HEK293 (cell line): ENCODE data around the gene NDUFV2.

Source experiments
- HIC1 ChIP-seq: fragments of 450-650 bp; formaldehyde crosslinking; IDR thresholded peaks from 2 replicates; pipeline ENCODE4 v1.5.1; 2016; ENCODE audit warnings: missing biosample characterization, missing genetic modification characterization
- HOXD13 ChIP-seq: sonication (generic); formaldehyde crosslinking; IDR thresholded peaks from 2 replicates; pipeline ENCODE4 v1.8.0; 2022; ENCODE audit warnings: missing genetic modification reagents, borderline replicate concordance
- KLF17 ChIP-seq: fragments of 450-650 bp; formaldehyde crosslinking; IDR thresholded peaks from 2 replicates; pipeline ENCODE4 v1.5.1; 2016; ENCODE audit warnings: missing biosample characterization, missing genetic modification characterization
- KLF9 ChIP-seq: fragments of 450-650 bp; formaldehyde crosslinking; IDR thresholded peaks from 2 replicates; pipeline ENCODE4 v1.5.1; 2016; ENCODE audit warnings: missing biosample characterization, missing genetic modification characterization, low read depth
- MZF1 ChIP-seq: fragments of 450-650 bp; formaldehyde crosslinking; IDR thresholded peaks from 2 replicates; pipeline ENCODE4 v1.5.1; 2017; ENCODE audit warnings: missing biosample characterization, missing genetic modification characterization, borderline replicate concordance
- PATZ1 ChIP-seq: fragments of 450-650 bp; formaldehyde crosslinking; IDR thresholded peaks from 2 replicates; pipeline ENCODE4 v1.5.1; 2016; ENCODE audit warnings: missing biosample characterization, missing genetic modification characterization
- PRDM1 ChIP-seq: fragments of 450-650 bp; formaldehyde crosslinking; IDR thresholded peaks from 2 replicates; pipeline ENCODE4; 2016; ENCODE audit warnings: missing biosample characterization, missing genetic modification characterization
- REPIN1 ChIP-seq: fragments of 450-650 bp; formaldehyde crosslinking; IDR thresholded peaks from 2 replicates; pipeline ENCODE4 v1.5.1; 2017; ENCODE audit warnings: missing biosample characterization, missing genetic modification characterization, low read depth
- SP2 ChIP-seq: fragments of 450-650 bp; formaldehyde crosslinking; IDR thresholded peaks from 2 replicates; pipeline ENCODE4 v1.5.1; 2016; ENCODE audit warnings: missing biosample characterization, missing genetic modification characterization
- WT1 ChIP-seq: fragments of 450-650 bp; formaldehyde crosslinking; IDR thresholded peaks from 2 replicates; pipeline ENCODE4 v1.5.1; 2016; ENCODE audit warnings: missing biosample characterization, missing genetic modification characterization
- ZBTB44 ChIP-seq: fragments of 450-650 bp; IDR thresholded peaks from 2 replicates; pipeline ENCODE4 v1.5.1; 2018; ENCODE audit warnings: missing biosample characterization, mild to moderate bottlenecking, missing genetic modification characterization
- ZFHX2 ChIP-seq: fragments of 450-650 bp; formaldehyde crosslinking; conservative IDR thresholded peaks from 2 replicates; pipeline ENCODE4 v1.5.1; 2016; ENCODE audit warnings: missing biosample characterization, missing genetic modification characterization
- ZFP37 ChIP-seq: fragments of 450-650 bp; formaldehyde crosslinking; IDR thresholded peaks from 2 replicates; pipeline ENCODE4 v1.5.1; 2016; ENCODE audit warnings: missing biosample characterization, missing genetic modification characterization
- ZNF10 ChIP-seq: fragments of 450-650 bp; formaldehyde crosslinking; IDR thresholded peaks from 2 replicates; pipeline ENCODE4 v1.5.1; 2017; ENCODE audit warnings: missing biosample characterization, missing genetic modification characterization
- ZNF112 ChIP-seq: fragments of 450-650 bp; formaldehyde crosslinking; IDR thresholded peaks from 2 replicates; pipeline ENCODE4 v1.5.0; 2017; ENCODE audit warnings: missing biosample characterization, missing genetic modification characterization
- ZNF114 ChIP-seq: fragments of 450-650 bp; formaldehyde crosslinking; IDR thresholded peaks from 2 replicates; pipeline ENCODE4 v1.5.0; 2017; ENCODE audit warnings: missing biosample characterization, missing genetic modification characterization
- ZNF221 ChIP-seq: fragments of 450-650 bp; formaldehyde crosslinking; IDR thresholded peaks from 2 replicates; pipeline ENCODE4 v1.5.1; 2017; ENCODE audit warnings: missing biosample characterization, missing genetic modification characterization, borderline replicate concordance
- ZNF24 ChIP-seq: fragments of 450-650 bp; formaldehyde crosslinking; IDR thresholded peaks from 2 replicates; pipeline ENCODE4 v1.5.1; 2016; ENCODE audit warnings: missing biosample characterization, missing genetic modification characterization
- ZNF362 ChIP-seq: fragments of 450-650 bp; formaldehyde crosslinking; IDR thresholded peaks from 2 replicates; pipeline ENCODE4 v1.5.1; 2016; ENCODE audit warnings: missing biosample characterization, missing genetic modification characterization
- ZNF473 ChIP-seq: fragments of 450-650 bp; formaldehyde crosslinking; IDR thresholded peaks from 2 replicates; pipeline ENCODE4 v1.5.1; 2017; ENCODE audit warnings: missing biosample characterization, missing genetic modification characterization
- ZNF488 ChIP-seq: fragments of 450-650 bp; formaldehyde crosslinking; IDR thresholded peaks from 2 replicates; pipeline ENCODE4 v1.5.1; 2016; ENCODE audit warnings: missing biosample characterization, missing genetic modification characterization
- ZNF529 ChIP-seq: fragments of 450-650 bp; formaldehyde crosslinking; IDR thresholded peaks from 2 replicates; pipeline ENCODE4 v1.5.1; 2017; ENCODE audit warnings: missing genetic modification characterization, missing biosample characterization; ENCODE audit not compliant: insufficient replicate concordance
- ZNF555 ChIP-seq: fragments of 450-650 bp; formaldehyde crosslinking; conservative IDR thresholded peaks from 2 replicates; pipeline ENCODE4 v1.5.1; 2017; ENCODE audit warnings: missing biosample characterization, mild to moderate bottlenecking, missing genetic modification characterization, inconsistent platforms
- ZNF580 ChIP-seq: fragments of 450-650 bp; formaldehyde crosslinking; IDR thresholded peaks from 2 replicates; pipeline ENCODE4 v1.5.1; 2016; ENCODE audit warnings: missing biosample characterization, missing genetic modification characterization
- ZNF600 ChIP-seq: fragments of 450-650 bp; formaldehyde crosslinking; IDR thresholded peaks from 2 replicates; pipeline ENCODE4 v1.5.1; 2016; ENCODE audit warnings: missing biosample characterization, missing genetic modification characterization
- ZNF624 ChIP-seq: fragments of 450-650 bp; formaldehyde crosslinking; IDR thresholded peaks from 2 replicates; pipeline ENCODE4 v1.5.1; 2017; ENCODE audit warnings: missing biosample characterization, missing genetic modification characterization
- ZNF654 ChIP-seq: fragments of 450-650 bp; formaldehyde crosslinking; IDR thresholded peaks from 2 replicates; pipeline ENCODE4 v1.5.1; 2016; ENCODE audit warnings: low read depth, missing biosample characterization, missing genetic modification characterization
- ZNF692 ChIP-seq: fragments of 450-650 bp; formaldehyde crosslinking; IDR thresholded peaks from 2 replicates; pipeline ENCODE4 v1.5.1; 2016; ENCODE audit warnings: missing biosample characterization, missing genetic modification characterization
- ZNF747 ChIP-seq: fragments of 450-650 bp; formaldehyde crosslinking; IDR thresholded peaks from 2 replicates; pipeline ENCODE4 v1.5.1; 2016; ENCODE audit warnings: missing biosample characterization, missing genetic modification characterization

The NDUFV2 gene

GRCh38 chr18:9135912-9136314, 33.4 kb downstream of the NDUFV2 start (continued):
- TF ChIP-seq ZFHX2 (tag by site-specific recombination), result peak; percentile 50
- peak; percentile 16; the same call in 1 of the 2 replicates for TF ChIP-seq ZNF580 (tag by site-specific recombination)
- TF ChIP-seq ZNF692 (tag by site-specific recombination), result peak; percentile 70; the same call in 1 of the 2 replicates
- peak; percentile 89 for TF ChIP-seq MZF1 (tag by site-specific recombination)
- TF ChIP-seq SP2 (tag by site-specific recombination), result no peak; the same call in 1 of the 2 replicates
- no peak for TF ChIP-seq PRDM1 (tag by site-specific recombination)
- peak; percentile 83 for TF ChIP-seq PATZ1 (tag by site-specific recombination)
- TF ChIP-seq KLF17 (tag by site-specific recombination), result 0 out of 2 replicates have a peak, but pooled peaks have one; percentile 12
- TF ChIP-seq ZNF555 (tag by site-specific recombination), result no peak
- no peak for TF ChIP-seq KLF9 (tag by site-specific recombination)
- TF ChIP-seq ZNF600 (tag by site-specific recombination), result peak; percentile 73
- TF ChIP-seq HIC1 (tag by site-specific recombination), result no peak
- no peak for TF ChIP-seq ZNF654 (tag by site-specific recombination)
- TF ChIP-seq ZNF747 (tag by site-specific recombination), result no peak
- TF ChIP-seq ZNF221 (tag by site-specific recombination), result no peak
- no peak for TF ChIP-seq ZNF114 (tag by site-specific recombination)
- peak; percentile 18; the same call in 1 of the 2 replicates for TF ChIP-seq WT1 (tag by site-specific recombination)
- TF ChIP-seq ZNF473, result no peak
- no peak for TF ChIP-seq REPIN1 (tag by site-specific recombination)
- TF ChIP-seq ZNF362 (tag by site-specific recombination), result no peak
- no peak for TF ChIP-seq ZNF529 (tag by site-specific recombination)
- TF ChIP-seq ZBTB44 (tag by site-specific recombination), result no peak
- TF ChIP-seq ZNF488 (tag by site-specific recombination), result no peak
- no peak for TF ChIP-seq ZNF10
- TF ChIP-seq ZNF112 (tag by site-specific recombination), result no peak
- no peak for TF ChIP-seq HOXD13
- no peak for TF ChIP-seq ZNF24 (tag by site-specific recombination)
- TF ChIP-seq ZFP37, result peak; percentile 81; the same call in 1 of the 2 replicates
- no peak for TF ChIP-seq ZNF624 (tag by site-specific recombination)
